Right forelimb (tissue), 1 donor: ENCODE data around the gene IDUA.
"Not testable (repeated sequence)": the region's sequence is repeated elsewhere in the genome, so short reads cannot be mapped to it uniquely, and the experiment has no call there.

Experiments used
- DNase-seq: peaks from one replicate; pipeline ENCODE4 v3.0.0-alpha.2; 2018

The IDUA gene

GRCh38 chr4:968221-968620, 18.6 kb upstream of the IDUA start:
- DNase-seq: no peak

- no peak for DNase-seq
These were observed 18.0 kb upstream of the IDUA start for GRCh38 chr4:968621-969394.

- DNase-seq: no peak
These were observed 16.6 kb upstream of the IDUA start for GRCh38 chr4:970046-970745.

GRCh38 chr4:970854-971520, 15.9 kb upstream of the IDUA start:
- no peak for DNase-seq

GRCh38 chr4:971666-972500, 15.0 kb upstream of the IDUA start:
- DNase-seq: no peak

GRCh38 chr4:972651-973424, 14.0 kb upstream of the IDUA start:
- DNase-seq: no peak

- peak; percentile 94 for DNase-seq
These were observed 13.1 kb upstream of the IDUA start, which contains the start of gene DGKQ for GRCh38 chr4:973431-974397. Gene DGKQ (minus strand): TSS chr4:973569. CDS start chr4:973482, 87 bp downstream.

- no peak for DNase-seq
These were observed 12.2 kb upstream of the IDUA start for GRCh38 chr4:974668-975067.

GRCh38 chr4:976016-976415, 10.8 kb upstream of the IDUA start:
- not testable (repeated sequence) for DNase-seq

GRCh38 chr4:978957-979701, 7.7 kb upstream of the IDUA start:
- no peak for DNase-seq

- DNase-seq: no peak
These were observed 4.6 kb upstream of the IDUA start for GRCh38 chr4:982291-982690.

GRCh38 chr4:982814-983213, 4.0 kb upstream of the IDUA start:
- no peak for DNase-seq

GRCh38 chr4:984336-985054, 2.3 kb upstream of the IDUA start:
- DNase-seq: no peak

- no peak for DNase-seq
These were observed 1.6 kb upstream of the IDUA start for GRCh38 chr4:985123-985830.

- no peak for DNase-seq
These were observed 391 bp upstream of the IDUA start for GRCh38 chr4:986428-986878.

- no peak for DNase-seq
These were observed 1.0 kb downstream of the IDUA start for GRCh38 chr4:987624-988513.
